ENCODE data around the gene SNX10. TPM values are rescaled to one million over a fixed set of nuclear protein-coding genes. Genes with fewer than 3 reads are reported as not detected.

Gene SNX10
- total and polyA plus RNA-seq, 8 donors = 0.58 to 55.0 (median 3.0) TPM; not detected in 2

- no peaks in the 10 kb centered on the region for H3K27me3 ChIP-seq
- H3K4me3 ChIP-seq = no peak overlapping the region
- TF ChIP-seq POLR2AphosphoS5 (IDR thresholded peaks at IDR 0.05) = no peak
- no peak for TF ChIP-seq POLR2A (IDR thresholded peaks at IDR 0.05)
- TF ChIP-seq EP300 (IDR thresholded peaks at IDR 0.05) = no peak
- H3K9me3 ChIP-seq = no peaks in the 10 kb centered on the region
- intact Hi-C loops (cut with DNase I; ENCODE audit: low total_unique reads) = no loop called here
- peaks cover 0 to 7% (median 0%) of the 10 kb centered on the region in 4 donors for H3K4me1 ChIP-seq
- peaks cover 0 to 5% (median 0%) of the 10 kb centered on the region in 4 donors for H3K36me3 ChIP-seq
- 91 to 97% (median 94%) methylated on average over 9 of the region's 9 CpGs for WGBS, 5 donors
- DNase-seq = no peak
- no peak overlapping the region for H3K27ac ChIP-seq
Observed at GRCh38 chr7:26345837-26346236, 54.2 kb downstream of the SNX10 start.

DNA sequence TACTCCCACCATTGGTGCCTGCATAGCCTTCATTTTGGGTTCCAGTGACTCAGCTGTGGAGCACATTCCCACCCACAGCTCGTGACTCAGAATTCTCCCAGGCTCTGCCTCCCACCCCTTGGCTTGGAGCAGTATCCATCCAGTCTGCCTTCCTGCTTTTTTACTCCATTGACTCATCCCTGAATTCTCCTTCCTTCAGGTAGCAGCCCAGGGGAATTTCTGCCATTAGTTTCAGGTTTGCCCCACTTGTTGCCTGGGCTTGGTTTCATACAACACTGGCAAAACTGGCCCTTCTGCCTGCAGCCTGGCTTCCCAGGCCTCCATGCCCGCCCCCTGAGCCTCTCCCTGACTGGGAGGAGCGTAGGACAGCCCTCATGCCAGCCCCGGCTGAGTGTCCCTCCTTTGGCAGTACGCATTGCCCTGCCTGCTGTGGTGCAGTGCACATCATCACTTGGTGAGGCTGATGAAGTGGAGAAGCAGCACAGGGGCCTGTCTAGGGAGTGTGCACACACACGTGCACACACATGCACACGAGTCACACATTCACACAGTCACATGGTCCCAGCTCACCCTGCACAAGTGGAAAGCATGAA, 55.0 kb downstream of the SNX10 start:
- H3K36me3 ChIP-seq = peaks cover 0 to 5% (median 0%) of the 10 kb centered on the region in 4 donors
- H3K4me1 ChIP-seq = peaks cover 0 to 7% (median 0%) of the 10 kb centered on the region in 4 donors
- no peak for DNase-seq
- WGBS, 5 donors = 50 to 85% (median 70%) methylated on average over 6 to 7 of the region's 7 CpGs
- TF ChIP-seq POLR2AphosphoS5 (IDR thresholded peaks at IDR 0.05) (no peak), POLR2A (IDR thresholded peaks at IDR 0.05) (no peak), EP300 (IDR thresholded peaks at IDR 0.05) (no peak)
- TF ChIP-seq, protein P1, sequence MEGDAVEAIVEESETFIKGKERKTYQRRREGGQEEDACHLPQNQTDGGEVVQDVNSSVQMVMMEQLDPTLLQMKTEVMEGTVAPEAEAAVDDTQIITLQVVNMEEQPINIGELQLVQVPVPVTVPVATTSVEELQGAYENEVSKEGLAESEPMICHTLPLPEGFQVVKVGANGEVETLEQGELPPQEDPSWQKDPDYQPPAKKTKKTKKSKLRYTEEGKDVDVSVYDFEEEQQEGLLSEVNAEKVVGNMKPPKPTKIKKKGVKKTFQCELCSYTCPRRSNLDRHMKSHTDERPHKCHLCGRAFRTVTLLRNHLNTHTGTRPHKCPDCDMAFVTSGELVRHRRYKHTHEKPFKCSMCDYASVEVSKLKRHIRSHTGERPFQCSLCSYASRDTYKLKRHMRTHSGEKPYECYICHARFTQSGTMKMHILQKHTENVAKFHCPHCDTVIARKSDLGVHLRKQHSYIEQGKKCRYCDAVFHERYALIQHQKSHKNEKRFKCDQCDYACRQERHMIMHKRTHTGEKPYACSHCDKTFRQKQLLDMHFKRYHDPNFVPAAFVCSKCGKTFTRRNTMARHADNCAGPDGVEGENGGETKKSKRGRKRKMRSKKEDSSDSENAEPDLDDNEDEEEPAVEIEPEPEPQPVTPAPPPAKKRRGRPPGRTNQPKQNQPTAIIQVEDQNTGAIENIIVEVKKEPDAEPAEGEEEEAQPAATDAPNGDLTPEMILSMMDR (IDR thresholded peaks at IDR 0.05) = no peak
- no peaks in the 10 kb centered on the region for H3K27me3 ChIP-seq
- H3K9me3 ChIP-seq = no peaks in the 10 kb centered on the region
- intact Hi-C loops (cut with DNase I; ENCODE audit: low total_unique reads) = no loop called here
- H3K27ac ChIP-seq = no peak overlapping the region
- H3K4me3 ChIP-seq = no peak overlapping the region

DNA sequence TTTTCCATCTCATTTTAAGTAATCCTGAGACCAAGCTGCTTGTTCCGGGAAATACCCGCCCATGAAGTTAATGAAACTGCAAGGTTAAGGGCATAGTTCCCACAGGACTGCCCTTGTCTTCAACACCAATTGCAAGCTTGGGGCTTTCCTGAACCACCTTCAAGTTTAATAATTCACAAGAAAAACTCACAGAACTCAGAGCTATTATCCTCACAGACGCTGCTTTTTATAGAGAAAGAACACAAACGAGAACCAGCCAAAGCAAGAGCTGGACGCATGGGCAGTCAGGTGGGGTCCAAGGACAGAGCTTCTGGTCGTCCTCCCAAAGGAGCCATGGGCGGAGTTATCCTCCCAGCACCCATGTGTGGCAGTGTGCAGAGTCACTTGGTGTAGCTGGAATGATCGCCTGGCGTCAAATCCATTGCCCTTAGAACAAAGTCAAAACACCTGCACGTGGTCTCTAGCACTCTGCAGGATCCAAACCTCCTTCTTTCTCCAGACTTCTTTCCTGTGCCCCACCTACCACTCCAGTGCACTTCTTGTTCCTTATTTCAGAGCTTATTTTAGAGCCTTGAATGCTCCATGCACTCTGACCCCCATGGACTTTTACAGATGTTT, 56.7 kb downstream of the SNX10 start:
- DNase-seq = peak in 1 of 2 donors; percentile 48
- TF ChIP-seq POLR2A (IDR thresholded peaks at IDR 0.05) (no peak), EP300 (IDR thresholded peaks at IDR 0.05) (no peak), POLR2AphosphoS5 (IDR thresholded peaks at IDR 0.05) (no peak)
- TF ChIP-seq, protein P1 (IDR thresholded peaks at IDR 0.05) = no peak

DNA sequence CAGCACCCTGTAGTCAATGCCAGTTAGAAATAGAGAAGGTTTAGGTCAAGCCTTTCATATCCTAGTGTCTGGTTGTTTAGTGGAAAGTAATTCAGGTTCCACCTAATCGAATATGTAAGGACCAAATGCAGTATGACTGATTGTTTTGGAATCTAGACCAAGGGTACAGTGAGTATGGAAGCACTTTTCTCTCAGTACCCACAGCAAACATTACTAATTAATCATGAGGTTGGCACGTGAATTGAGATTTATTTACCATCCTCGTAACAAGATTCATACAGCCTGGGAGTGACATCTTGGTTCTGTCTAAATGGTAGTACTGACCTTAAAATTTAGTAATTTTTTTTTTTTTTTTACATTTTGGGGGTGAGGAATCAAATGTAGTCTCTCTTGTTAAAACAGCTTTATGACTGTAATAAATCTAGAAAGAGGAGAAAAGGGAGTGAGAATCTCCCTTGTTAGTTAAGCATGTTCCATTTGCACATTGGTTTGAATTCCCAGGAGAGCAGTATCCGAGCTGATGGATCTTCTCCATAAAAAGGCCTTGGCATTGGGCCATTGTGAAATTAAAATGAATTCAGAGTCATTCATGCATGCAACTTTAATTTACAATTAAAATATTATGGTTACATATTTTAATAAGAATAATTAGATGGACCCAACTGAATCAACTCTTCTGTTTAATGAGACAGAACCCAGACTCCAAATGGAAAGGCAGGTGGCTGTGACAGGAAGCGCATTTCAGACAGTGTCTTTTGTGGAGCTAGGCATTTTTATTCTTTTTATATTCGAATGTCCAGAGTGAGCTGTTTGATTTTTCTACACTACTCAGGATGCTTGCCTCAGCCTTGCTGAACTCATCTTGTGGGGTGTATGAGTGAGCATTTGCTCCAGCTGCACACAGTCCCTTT, 57.6 kb downstream of the SNX10 start:
- Histone ChIP-seq H3K27me3 (no peaks in the 10 kb centered on the region), H3K4me3 (no peak overlapping the region), H3K36me3 (peaks cover 0 to 5% (median 0%) of the 10 kb centered on the region in 4 donors), H3K27ac (no peak overlapping the region), H3K4me1 (peaks cover 0 to 7% (median 0%) of the 10 kb centered on the region in 4 donors), H3K9me3 (no peaks in the 10 kb centered on the region)
- 63 to 82% (median 68%) methylated on average over 6 of the region's 6 CpGs for WGBS, 5 donors
- DNase-seq = no peak
- TF ChIP-seq EP300 (IDR thresholded peaks at IDR 0.05) = no peak
- TF ChIP-seq, protein P1 (IDR thresholded peaks at IDR 0.05) = no peak
- TF ChIP-seq POLR2AphosphoS5 (IDR thresholded peaks at IDR 0.05) = no peak
- no peak for TF ChIP-seq POLR2A (IDR thresholded peaks at IDR 0.05)
- intact Hi-C loops (cut with DNase I; ENCODE audit: low total_unique reads) = no loop called here

More for the DNA sequence above, 56.7 kb downstream of the SNX10 start:
- intact Hi-C loops (cut with DNase I; ENCODE audit: low total_unique reads) = no loop called here
- Histone ChIP-seq H3K36me3 (peaks cover 0 to 5% (median 0%) of the 10 kb centered on the region in 4 donors), H3K27me3 (no peaks in the 10 kb centered on the region), H3K4me1 (peaks cover 0 to 7% (median 0%) of the 10 kb centered on the region in 4 donors), H3K27ac (no peak overlapping the region), H3K4me3 (no peak overlapping the region), H3K9me3 (no peaks in the 10 kb centered on the region)
- 58 to 82% (median 69%) methylated on average over 10 of the region's 10 CpGs for WGBS, 5 donors
